Measurements from ENCODE around the gene SRGAP1. TPM values are rescaled to one million over a fixed set of nuclear protein-coding genes. Genes with fewer than 3 reads are reported as not detected.

Gene SRGAP1
- total and polyA plus RNA-seq, 2 of the 8 experiments (the other 6 are each of a cell fraction or from before 2014, with no cell fraction given): 3.2 to 7.3 TPM

- H3K14ac ChIP-seq (ENCODE audit: insufficient read length): no peak overlapping the region
- no peak overlapping the region for H2BK5ac ChIP-seq (ENCODE audit: low read depth, low read length)
- H4K8ac ChIP-seq (ENCODE audit: extremely low read depth, insufficient read depth, low read length): no peak overlapping the region
- no peak overlapping the region for H3K9ac ChIP-seq (replicated peaks in 1 of 4; ENCODE audit: extremely low read depth in 1 of 4, low read depth in 3 of 4, low read length in 3 of 4)
- no peak overlapping the region for H3K4me2 ChIP-seq (ENCODE audit: insufficient read depth in 1 of 2, low read depth in 2 of 2, low read length in 2 of 2)
- H4K20me1 ChIP-seq (replicated peaks in 1 of 2; ENCODE audit: control insufficient read depth in 1 of 2, insufficient read depth in 2 of 2, low read length in 2 of 2): no peaks in the 10 kb centered on the region
- no peak overlapping the region for H3K4ac ChIP-seq (replicated peaks; ENCODE audit: insufficient read length, low read depth, low read length)
- no peak overlapping the region for H3K4me3 ChIP-seq (ENCODE audit: extremely low read depth in 1 of 4, insufficient read depth in 2 of 4, low read depth in 3 of 4, low read length in 4 of 4)
- H3K36me3 ChIP-seq (ENCODE audit: control insufficient read depth in 2 of 4, insufficient read depth in 4 of 4, low read length in 3 of 4): no peaks in the 10 kb centered on the region
- peaks cover 4 to 20% of the 10 kb centered on the region in 2 experiments; a peak in 3 of 4 replicates for H3K79me2 ChIP-seq (ENCODE audit: control insufficient read depth in 1 of 2, insufficient read depth in 2 of 2, low read length in 2 of 2)
- CTCF ChIA-PET (ENCODE audit: partially characterized antibody): interaction anchor here (1.2 kb wide), 1 partner anchor 10 kb away, joined by 3 read pairs; no protein-coding TSS in a partner anchor
- no peak overlapping the region for H3K27ac ChIP-seq (ENCODE audit: low read depth, low read length)
- 86% methylated on average over 1 of the region's 1 CpG; no CpG with 5 or more reads in 1 of the 2 experiments for WGBS, 2 experiments (ENCODE audit: extremely low coverage in 1 of 2, insufficient coverage in 1 of 2, insufficient read length in 1 of 2, insufficient replicate concordance in 2 of 2, low coverage in 1 of 2, low lambda C conversion rate in 2 of 2, missing lambda C conversion rate in 1 of 2)
- no peak overlapping the region for H3K18ac ChIP-seq (ENCODE audit: extremely low read depth, low read length)
- DNase-seq (ENCODE audit: low read depth in 1 of 2, low spot score in 2 of 2): no peak
- no peak overlapping the region for H2BK12ac ChIP-seq (ENCODE audit: low read depth, low read length)
- H3K27me3 ChIP-seq (replicated peaks in 1 of 4; ENCODE audit: control insufficient read depth in 3 of 4, extremely low read depth in 1 of 4, insufficient read depth in 3 of 4, low read length in 3 of 4): peaks cover 0 to 4% (median 2%) of the 10 kb centered on the region in 4 experiments; a peak in 2 of 7 replicates
- no peak overlapping the region for H3K56ac ChIP-seq (replicated peaks; ENCODE audit: insufficient read length, low read depth, low read length)
- H2BK15ac ChIP-seq (ENCODE audit: low read length): no peak overlapping the region
- no peak overlapping the region for H2AK5ac ChIP-seq (ENCODE audit: low read depth, low read length)
- H2AFZ ChIP-seq (ENCODE audit: low read length): no peak overlapping the region
- H2BK20ac ChIP-seq (ENCODE audit: low read length): no peak overlapping the region
- H3K79me1 ChIP-seq (ENCODE audit: low read depth, low read length): no peaks in the 10 kb centered on the region
- H2BK120ac ChIP-seq (replicated peaks; ENCODE audit: low read depth, low read length): no peak overlapping the region
- POLR2A ChIA-PET (ENCODE audit: partially characterized antibody): no interaction called here
- no peak for FAIRE-seq
- H3K4me1 ChIP-seq (replicated peaks in 1 of 4; ENCODE audit: control insufficient read depth in 3 of 4, insufficient read depth in 4 of 4, low read length in 3 of 4): peaks cover 0 to 5% (median under 1%) of the 10 kb centered on the region in 4 experiments; a peak in 1 of 7 replicates
- H3K23ac ChIP-seq (ENCODE audit: insufficient read length): no peak overlapping the region
- H4K5ac ChIP-seq (ENCODE audit: insufficient read length, low read depth, low read length): no peak overlapping the region
- H4K91ac ChIP-seq (replicated peaks; ENCODE audit: insufficient read length, low read length): no peak overlapping the region
- H3K23me2 ChIP-seq (ENCODE audit: low read depth, low read length): peaks cover 8% of the 10 kb centered on the region
- no peaks in the 10 kb centered on the region for H3K9me3 ChIP-seq (ENCODE audit: insufficient read depth in 2 of 2, low read depth in 1 of 2, low read length in 1 of 2)
- no peak for TF ChIP-seq ASH2L (IDR thresholded peaks at IDR 0.05; ENCODE audit: low read length)
- TF ChIP-seq TBP (IDR thresholded peaks at IDR 0.05; ENCODE audit: low read depth, low read length): no peak
- no peak for TF ChIP-seq JUND (IDR thresholded peaks at IDR 0.05; ENCODE audit: low read length)
- no peak for TF ChIP-seq TEAD4 (IDR thresholded peaks at IDR 0.05; ENCODE audit: low read depth, low read length)
- no peak for TF ChIP-seq SIRT6 (IDR thresholded peaks at IDR 0.05; ENCODE audit: low read length)
- no peak for TF ChIP-seq KDM4A (IDR thresholded peaks at IDR 0.05; ENCODE audit: low read depth, low read length, severe bottlenecking)
- no peak for TF ChIP-seq E2F6 (IDR thresholded peaks at IDR 0.05)
- no peak for TF ChIP-seq BCL11A (IDR thresholded peaks at IDR 0.05; ENCODE audit: low read depth in 2 of 2, low read length in 2 of 2)
- TF ChIP-seq NRF1 (IDR thresholded peaks at IDR 0.05; ENCODE audit: low read depth, low read length): no peak
- TF ChIP-seq SIX5 (IDR thresholded peaks at IDR 0.05; ENCODE audit: low read depth, low read length): no peak
- TF ChIP-seq USF2 (IDR thresholded peaks at IDR 0.05; ENCODE audit: low read length): no peak
Measured at GRCh38 chr12:63849106-63849620, 4.7 kb downstream of the SRGAP1 start.
